ENCODE measurements around the gene TNPO3. TPM values are rescaled to one million over a fixed set of nuclear protein-coding genes. Genes with fewer than 3 reads are reported as not detected.

Gene TNPO3
- polyA plus RNA-seq, 1 donor from 2014 or later, result 47.7 TPM

GRCh38 chr7:129074361-129074871 lies 19.5 kb upstream of the TNPO3 start:
- Histone ChIP-seq H3K27me3 (ENCODE audit: insufficient read depth, low read depth, low read length) (no peaks in the 10 kb centered on the region), H3K27ac (ENCODE audit: low read length) (no peak overlapping the region), H3K4me2 (ENCODE audit: low read length) (no peak overlapping the region), H3K79me2 (replicated peaks; ENCODE audit: insufficient read depth, low read length) (no peaks in the 10 kb centered on the region), H3K4me3 (ENCODE audit: low read length) (no peak overlapping the region), H3K36me3 (ENCODE audit: insufficient read depth, low read length) (no peaks in the 10 kb centered on the region), H3K9me2 (ENCODE audit: insufficient read depth, low read length) (no peaks in the 10 kb centered on the region), H3F3A (ENCODE audit: insufficient read depth, low read length, poor library complexity, severe bottlenecking) (no peaks in the 10 kb centered on the region), H3K9ac (ENCODE audit: low read length) (no peak overlapping the region), H2AFZ (ENCODE audit: low read depth, low read length) (no peak overlapping the region), H4K20me1 (ENCODE audit: insufficient read depth) (no peaks in the 10 kb centered on the region), H3K9me3 (ENCODE audit: low read length) (no peaks in the 10 kb centered on the region)
- TF ChIP-seq EZH2 (IDR thresholded peaks at IDR 0.05; ENCODE audit: borderline replicate concordance, insufficient read depth, low read length, poor library complexity, severe bottlenecking) (no peak), EP300 (conservative IDR thresholded peaks at IDR 0.05; ENCODE audit: poor library complexity, severe bottlenecking) (no peak), TAF1 (IDR thresholded peaks at IDR 0.05; ENCODE audit: low read depth) (no peak), POLR2AphosphoS5 (IDR thresholded peaks at IDR 0.05) (no peak), SMC3 (conservative IDR thresholded peaks at IDR 0.05; ENCODE audit: poor library complexity) (no peak), REST (IDR thresholded peaks at IDR 0.05; ENCODE audit: borderline replicate concordance) (no peak), RAD21 (conservative IDR thresholded peaks at IDR 0.05) (no peak), CTCF (IDR thresholded peaks at IDR 0.05; ENCODE audit: poor library complexity, severe bottlenecking) (no peak), MXI1 (conservative IDR thresholded peaks at IDR 0.05; ENCODE audit: poor library complexity, severe bottlenecking) (no peak)

- Histone ChIP-seq H3K79me2 (replicated peaks; ENCODE audit: insufficient read depth, low read length) (no peaks in the 10 kb centered on the region), H3K9ac (ENCODE audit: low read length) (no peak overlapping the region), H3K27me3 (ENCODE audit: insufficient read depth, low read depth, low read length) (no peaks in the 10 kb centered on the region), H3K36me3 (ENCODE audit: insufficient read depth, low read length) (no peaks in the 10 kb centered on the region), H4K20me1 (ENCODE audit: insufficient read depth) (no peaks in the 10 kb centered on the region), H3F3A (ENCODE audit: insufficient read depth, low read length, poor library complexity, severe bottlenecking) (no peaks in the 10 kb centered on the region), H3K9me3 (ENCODE audit: low read length) (no peaks in the 10 kb centered on the region), H3K4me2 (ENCODE audit: low read length) (no peak overlapping the region), H2AFZ (ENCODE audit: low read depth, low read length) (no peak overlapping the region), H3K4me3 (ENCODE audit: low read length) (no peak overlapping the region), H3K9me2 (ENCODE audit: insufficient read depth, low read length) (no peaks in the 10 kb centered on the region), H3K27ac (ENCODE audit: low read length) (no peak overlapping the region)
- no peak for TF ChIP-seq RAD21 (conservative IDR thresholded peaks at IDR 0.05)
- no peak for TF ChIP-seq EZH2 (IDR thresholded peaks at IDR 0.05; ENCODE audit: borderline replicate concordance, insufficient read depth, low read length, poor library complexity, severe bottlenecking)
- TF ChIP-seq EP300 (conservative IDR thresholded peaks at IDR 0.05; ENCODE audit: poor library complexity, severe bottlenecking), result no peak
Measured at GRCh38 chr7:129073738-129074137, 18.8 kb upstream of the TNPO3 start.

Data from neural cell (in vitro differentiated cells).